Immature natural killer cell (primary cell): Measurements from ENCODE around the gene ERGIC2. TPM values are rescaled to one million over a fixed set of nuclear protein-coding genes. Genes with fewer than 3 reads are reported as not detected.
"Not testable (repeated sequence)": the region's sequence is repeated elsewhere in the genome, so short reads cannot be mapped to it uniquely, and the experiment has no call there.

Experiments
- DNase-seq, 3 donors: peaks; one replicate each; pipeline ENCODE4 v3.0.0; 2022; ENCODE audit warnings: mixed read lengths in 1 of 3
- H3K27ac Mint-ChIP-seq, 6 donors: one replicate each; pipeline ENCODE4 v1.8.0; 2020; ENCODE audit warnings: mixed read lengths in 6 of 6, mild to moderate bottlenecking in 5 of 6, inconsistent platforms in 4 of 6, moderate library complexity in 3 of 6
- H3K27me3 Mint-ChIP-seq, 3 donors: one replicate each; pipeline ENCODE4 v1.8.0; 2020 to 2021; ENCODE audit warnings: low read depth in 3 of 3, mild to moderate bottlenecking in 3 of 3, mixed read lengths in 3 of 3, moderate library complexity in 3 of 3, inconsistent platforms in 1 of 3
- H3K36me3 Mint-ChIP-seq, 3 donors: one replicate each; pipeline ENCODE4 v1.8.0; 2020; ENCODE audit warnings: mixed read lengths in 3 of 3, inconsistent platforms in 2 of 3, mild to moderate bottlenecking in 2 of 3
- H3K4me1 Mint-ChIP-seq, 2 donors: one replicate each; pipeline ENCODE4 v1.8.0; 2020; ENCODE audit warnings: inconsistent platforms in 2 of 2, mild to moderate bottlenecking in 2 of 2, mixed read lengths in 2 of 2, moderate library complexity in 1 of 2
- H3K4me3 Mint-ChIP-seq, 5 donors: one replicate each; pipeline ENCODE4 v1.8.0; 2020; ENCODE audit warnings: mild to moderate bottlenecking in 5 of 5, mixed read lengths in 5 of 5, inconsistent platforms in 3 of 5, moderate library complexity in 3 of 5
- H3K9me3 Mint-ChIP-seq, 6 donors: one replicate each; pipeline ENCODE4 v1.8.0; 2020; ENCODE audit warnings: mild to moderate bottlenecking in 6 of 6, mixed read lengths in 6 of 6, inconsistent platforms in 4 of 6, moderate library complexity in 3 of 6
- polyA plus RNA-seq, 3 donors: library from polyadenylated mRNA; unstranded; fragments of 300-500 nt; fragmentation: Illumina TruSeq; gene quantifications; one replicate each; pipeline ENCODE4 v1.2.3, GENCODE V29; 2021

Gene ERGIC2
- polyA plus RNA-seq, 3 donors from 2014 or later = 37.5 to 71.3 (median 40.2) TPM

DNA sequence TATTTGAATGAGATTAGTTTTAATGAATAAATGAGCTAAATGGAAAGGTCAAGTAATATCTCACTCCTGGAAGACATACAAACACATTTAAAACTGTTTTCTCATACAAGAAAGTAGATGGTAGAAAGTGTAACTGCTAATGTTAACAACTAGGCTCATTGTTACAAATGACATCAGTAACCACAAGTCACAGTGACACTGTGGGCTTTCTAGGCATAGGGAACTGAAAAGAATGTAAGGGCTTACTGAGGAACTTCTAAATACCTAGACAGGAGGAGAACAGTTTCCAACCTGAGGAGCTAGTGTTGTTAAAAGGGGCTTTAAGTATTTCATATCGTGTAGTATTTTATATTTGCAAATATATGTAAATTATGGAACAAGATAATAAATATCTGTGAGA is 17.5 kb upstream of the ERGIC2 start:
- H3K27ac Mint-ChIP-seq = no peak overlapping the region
- DNase-seq = no peak
- H3K4me1 Mint-ChIP-seq = peaks cover 0 to 1% of the 10 kb centered on the region in 2 donors
- no peaks in the 10 kb centered on the region for H3K36me3 Mint-ChIP-seq
- H3K9me3 Mint-ChIP-seq = no peaks in the 10 kb centered on the region
- H3K27me3 Mint-ChIP-seq = peaks cover 5 to 10% (median 6%) of the 10 kb centered on the region in 3 donors
- no peak overlapping the region for H3K4me3 Mint-ChIP-seq

DNA sequence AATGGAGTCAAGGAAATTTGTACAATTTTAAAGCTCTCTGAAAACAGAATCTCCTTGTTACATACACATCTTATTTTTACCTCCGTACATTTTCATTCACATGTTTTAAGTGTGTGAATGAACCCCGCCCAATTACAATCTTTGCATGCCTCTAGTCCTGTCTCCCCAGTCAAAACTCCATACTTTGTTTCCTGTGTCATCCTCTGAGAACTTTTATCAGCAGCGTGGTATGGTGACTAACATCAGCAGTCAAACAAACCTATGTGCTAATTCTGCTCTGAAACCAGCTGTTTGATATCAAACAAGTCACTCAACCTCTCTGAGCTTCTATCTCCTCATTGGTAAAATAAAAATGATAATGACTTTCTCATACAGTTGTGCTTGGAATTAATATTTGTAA is 15.8 kb upstream of the ERGIC2 start:
- Mint-ChIP-seq H3K9me3 (no peaks in the 10 kb centered on the region), H3K36me3 (no peaks in the 10 kb centered on the region), H3K4me3 (no peak overlapping the region), H3K27me3 (peaks cover 3 to 8% (median 5%) of the 10 kb centered on the region in 3 donors), H3K27ac (no peak overlapping the region), H3K4me1 (peaks cover 0 to under 1% of the 10 kb centered on the region in 2 donors)
- DNase-seq = no peak

DNA sequence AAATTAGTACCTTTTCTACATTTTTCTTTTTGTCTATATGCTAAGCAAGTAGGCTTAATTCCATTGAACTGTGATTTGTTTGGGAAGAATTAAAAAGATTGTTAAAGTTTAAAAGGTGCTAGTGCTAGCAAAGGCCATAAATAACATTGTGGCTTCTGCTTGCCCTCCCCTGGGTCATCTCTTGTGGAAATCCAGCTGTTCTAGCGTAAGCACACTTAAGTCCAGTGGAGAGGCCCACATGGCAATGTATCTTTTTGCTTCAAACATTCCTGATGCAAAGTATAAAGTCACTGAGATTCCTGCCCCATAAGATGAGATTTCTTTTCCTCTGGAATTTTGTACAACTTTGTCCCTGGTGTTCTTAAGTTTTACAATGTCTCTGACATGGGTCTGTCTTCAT is 14.4 kb upstream of the ERGIC2 start:
- no peaks in the 10 kb centered on the region for H3K36me3 Mint-ChIP-seq
- no peaks in the 10 kb centered on the region for H3K4me1 Mint-ChIP-seq
- H3K27ac Mint-ChIP-seq = no peak overlapping the region
- no peaks in the 10 kb centered on the region for H3K9me3 Mint-ChIP-seq
- no peak overlapping the region for H3K4me3 Mint-ChIP-seq
- peaks cover 0 to 8% (median 3%) of the 10 kb centered on the region in 3 donors for H3K27me3 Mint-ChIP-seq
- DNase-seq = no peak

DNA sequence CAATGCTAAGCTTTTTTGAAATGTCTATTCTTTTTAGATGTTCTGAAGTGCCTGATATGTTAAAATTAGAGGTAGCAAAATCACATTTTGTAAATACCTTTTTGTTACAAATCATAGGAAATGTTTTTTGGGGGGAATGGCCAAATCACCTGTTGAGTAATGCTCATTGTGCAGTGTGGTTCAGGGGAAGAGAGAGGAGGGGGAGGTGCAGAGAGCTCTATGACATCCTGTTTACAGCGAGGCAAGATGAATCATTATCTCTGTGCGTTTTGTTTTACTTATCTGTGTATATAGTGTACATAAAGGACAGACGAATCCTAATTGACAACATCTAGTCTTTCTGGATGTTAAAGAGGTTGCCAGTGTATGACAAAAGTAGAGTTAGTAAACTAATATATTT is 9.4 kb upstream of the ERGIC2 start:
- DNase-seq = peak in 1 of 3 donors; percentile 2
- H3K27me3 Mint-ChIP-seq, H3K4me1 Mint-ChIP-seq, H3K9me3 Mint-ChIP-seq, H3K36me3 Mint-ChIP-seq: not testable (repeated sequence)
- peak overlapping the region in 3 of 5 donors; percentile 49 to 63 (median 51) for H3K4me3 Mint-ChIP-seq
- H3K27ac Mint-ChIP-seq = peak overlapping the region in 4 of 6 donors; percentile 47 to 71 (median 66)

- H3K9me3 Mint-ChIP-seq = no peaks in the 10 kb centered on the region
- H3K27ac Mint-ChIP-seq = peak overlapping the region in 2 of 6 donors; percentile 62 to 70
- peaks cover 0 to 2% (median 2%) of the 10 kb centered on the region in 3 donors for H3K27me3 Mint-ChIP-seq
- no peaks in the 10 kb centered on the region for H3K4me1 Mint-ChIP-seq
- DNase-seq = peak in 1 of 3 donors; percentile 12
- no peaks in the 10 kb centered on the region for H3K36me3 Mint-ChIP-seq
- peak overlapping the region in 2 of 5 donors; percentile 49 to 63 for H3K4me3 Mint-ChIP-seq
These were observed 8.4 kb upstream of the ERGIC2 start for GRCh38 chr12:29389295-29389919.

DNA sequence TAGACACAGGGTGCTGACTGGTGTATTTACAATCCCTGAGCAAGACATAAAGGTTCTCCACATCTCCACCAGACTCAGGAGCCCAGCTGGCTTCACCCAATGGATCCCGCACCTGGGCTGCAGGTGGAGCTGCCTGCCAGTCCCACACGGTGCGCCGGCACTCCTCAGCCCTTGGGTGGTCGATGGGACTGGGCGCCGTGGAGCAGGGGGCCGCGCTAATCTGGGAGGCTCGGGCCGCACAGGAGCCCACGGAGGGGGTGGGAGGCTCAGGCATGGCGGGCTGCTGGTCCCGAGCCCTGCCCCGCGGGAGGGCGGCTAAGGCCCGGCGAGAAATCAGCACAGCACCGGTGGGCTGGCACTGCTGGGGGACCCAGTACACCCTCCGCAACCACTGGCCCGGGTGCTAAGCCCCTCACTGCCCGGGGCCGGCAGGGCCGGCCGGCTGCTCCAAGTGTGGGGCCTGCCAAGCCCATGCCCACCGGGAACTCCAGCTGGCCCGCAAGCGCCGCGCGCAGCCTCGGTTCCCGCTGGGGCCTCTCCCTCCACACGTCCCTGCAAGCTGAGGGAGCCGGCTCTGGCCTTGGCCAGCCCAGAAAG is 5.2 kb upstream of the ERGIC2 start:
- H3K27me3 Mint-ChIP-seq, H3K36me3 Mint-ChIP-seq, H3K27ac Mint-ChIP-seq, H3K9me3 Mint-ChIP-seq, DNase-seq, H3K4me3 Mint-ChIP-seq: not testable (repeated sequence)
- peaks cover 8 to 15% of the 10 kb centered on the region in 2 donors for H3K4me1 Mint-ChIP-seq

DNA sequence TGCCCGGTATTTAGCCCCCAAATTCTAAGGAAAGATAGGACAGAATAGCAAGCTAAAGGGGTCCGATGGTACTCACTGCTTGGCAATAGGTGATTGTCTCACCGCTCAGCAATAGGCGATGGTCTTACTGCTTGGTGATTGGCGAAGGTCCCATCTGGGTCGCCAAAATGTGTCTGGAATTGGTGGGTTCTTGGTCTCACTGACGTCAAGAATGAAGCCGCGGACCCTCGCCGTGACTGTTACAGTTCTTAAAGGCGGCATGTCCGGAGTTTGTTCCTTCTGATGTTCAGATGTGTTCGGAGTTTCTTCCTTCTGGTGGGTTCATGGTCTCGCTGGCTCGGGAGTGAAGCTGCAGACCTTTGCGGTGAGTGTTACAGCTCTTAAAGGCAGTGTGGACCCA is 4.2 kb upstream of the ERGIC2 start:
- H3K36me3 Mint-ChIP-seq, H3K4me3 Mint-ChIP-seq: not testable (repeated sequence)
- peaks cover 14 to 24% of the 10 kb centered on the region in 2 donors for H3K4me1 Mint-ChIP-seq

DNA sequence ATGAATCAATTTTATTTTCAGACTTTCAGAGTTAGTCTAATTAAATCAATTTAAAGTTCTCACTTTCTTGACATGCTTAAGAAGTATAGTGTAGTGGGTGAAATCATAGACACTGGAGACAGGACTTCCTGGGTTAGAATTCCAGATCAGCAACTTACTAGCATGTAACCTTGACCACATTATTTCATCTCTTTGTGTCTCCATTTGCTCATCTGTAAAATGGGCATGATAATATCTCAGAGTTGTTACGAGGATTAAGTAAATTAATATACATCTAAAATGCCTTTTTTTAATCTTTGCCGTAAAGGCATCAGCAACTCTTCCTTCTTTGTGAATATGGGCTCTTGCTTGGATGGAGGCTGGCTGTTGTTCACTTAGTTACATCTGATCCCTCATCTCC is 1.3 kb upstream of the ERGIC2 start:
- Mint-ChIP-seq H3K9me3 (no peaks in the 10 kb centered on the region), H3K27me3 (peaks cover 2 to 8% (median 6%) of the 10 kb centered on the region in 3 donors), H3K4me3 (peak overlapping the region; percentile 8 to 99 (median 95)), H3K27ac (peak overlapping the region in 1 of 6 donors; percentile 39), H3K36me3 (no peaks in the 10 kb centered on the region), H3K4me1 (peaks cover 29 to 53% of the 10 kb centered on the region in 2 donors)
- DNase-seq = no peak

More for the DNA sequence above, 4.2 kb upstream of the ERGIC2 start:
- not testable (repeated sequence) for H3K27ac Mint-ChIP-seq, H3K27me3 Mint-ChIP-seq, DNase-seq, H3K9me3 Mint-ChIP-seq

GRCh38 chr12:29376118-29376517 is 4.9 kb downstream of the ERGIC2 start:
- H3K36me3 Mint-ChIP-seq = no peaks in the 10 kb centered on the region
- H3K4me1 Mint-ChIP-seq = peaks cover 27 to 60% of the 10 kb centered on the region in 2 donors
- no peak for DNase-seq
- peaks cover 0 to 3% (median 3%) of the 10 kb centered on the region in 3 donors for H3K27me3 Mint-ChIP-seq
- H3K4me3 Mint-ChIP-seq = no peak overlapping the region
- H3K27ac Mint-ChIP-seq = no peak overlapping the region
- no peaks in the 10 kb centered on the region for H3K9me3 Mint-ChIP-seq

- H3K4me3 Mint-ChIP-seq = no peak overlapping the region
- no peak overlapping the region for H3K27ac Mint-ChIP-seq
- H3K4me1 Mint-ChIP-seq = peaks cover 19 to 49% of the 10 kb centered on the region in 2 donors
These were observed 6.1 kb downstream of the ERGIC2 start for GRCh38 chr12:29374913-29375312.

GRCh38 chr12:29374012-29374411 is 7.0 kb downstream of the ERGIC2 start:
- DNase-seq = no peak
- Mint-ChIP-seq H3K27ac (no peak overlapping the region), H3K4me1 (peaks cover 10 to 40% of the 10 kb centered on the region in 2 donors), H3K9me3 (no peaks in the 10 kb centered on the region), H3K27me3 (no peaks in the 10 kb centered on the region), H3K4me3 (no peak overlapping the region), H3K36me3 (peaks cover 0 to 3% (median 0%) of the 10 kb centered on the region in 3 donors)

More at GRCh38 chr12:29374913-29375312, 6.1 kb downstream of the ERGIC2 start:
- no peaks in the 10 kb centered on the region for H3K9me3 Mint-ChIP-seq
- H3K27me3 Mint-ChIP-seq = no peaks in the 10 kb centered on the region
- DNase-seq = no peak
- peaks cover 0 to 3% (median 0%) of the 10 kb centered on the region in 3 donors for H3K36me3 Mint-ChIP-seq

DNA sequence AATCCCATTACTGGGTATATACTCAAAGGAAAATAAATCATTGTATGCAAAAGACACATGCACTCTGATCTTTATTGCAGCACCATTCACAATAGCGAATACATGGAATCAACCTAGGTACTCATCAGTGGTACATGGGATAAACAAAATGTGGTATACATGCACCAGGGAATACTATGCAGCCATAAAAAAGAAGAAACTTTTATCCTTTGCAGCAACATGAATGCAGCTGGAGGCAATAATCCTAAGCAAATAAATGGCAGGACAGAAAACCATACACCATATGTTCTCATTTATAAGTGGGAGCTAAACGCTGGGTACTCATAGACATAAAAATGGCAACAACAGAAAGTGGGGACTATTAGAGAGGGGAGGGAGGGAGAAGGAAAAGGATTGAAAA is 15.9 kb downstream of the ERGIC2 start:
- Mint-ChIP-seq H3K27me3 (no peaks in the 10 kb centered on the region), H3K9me3 (no peaks in the 10 kb centered on the region), H3K36me3 (peaks cover 20 to 33% (median 20%) of the 10 kb centered on the region in 3 donors), H3K4me3 (no peak overlapping the region), H3K27ac (peak overlapping the region in 1 of 6 donors; percentile 41), H3K4me1 (no peaks in the 10 kb centered on the region)
- DNase-seq = no peak

- H3K4me3 Mint-ChIP-seq = no peak overlapping the region
- no peak overlapping the region for H3K27ac Mint-ChIP-seq
- H3K4me1 Mint-ChIP-seq = no peaks in the 10 kb centered on the region
- no peak for DNase-seq
- H3K27me3 Mint-ChIP-seq = no peaks in the 10 kb centered on the region
- H3K36me3 Mint-ChIP-seq = peaks cover 13 to 35% (median 13%) of the 10 kb centered on the region in 3 donors
- no peaks in the 10 kb centered on the region for H3K9me3 Mint-ChIP-seq
These were observed 26.0 kb downstream of the ERGIC2 start for GRCh38 chr12:29354954-29355353.

DNA sequence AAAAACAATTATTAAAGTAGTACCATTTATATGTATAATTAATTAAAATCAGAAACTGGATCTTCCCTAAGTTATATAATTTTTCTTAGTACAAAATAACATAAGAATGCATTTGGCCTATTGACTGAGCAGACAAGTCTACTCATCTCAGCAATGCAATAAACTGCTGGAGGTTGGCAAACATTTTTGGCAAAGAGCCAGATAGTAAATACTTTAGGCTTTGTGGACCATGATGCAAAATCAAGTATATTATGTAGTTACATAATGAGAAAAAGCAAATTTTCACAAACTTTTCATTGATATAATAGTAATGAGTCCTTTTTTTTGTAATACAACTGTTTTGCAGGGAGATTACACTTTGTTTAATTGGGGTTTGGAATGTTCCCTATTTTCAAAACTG is 30.9 kb downstream of the ERGIC2 start:
- no peak overlapping the region for H3K27ac Mint-ChIP-seq
- peaks cover 9 to 32% (median 15%) of the 10 kb centered on the region in 3 donors for H3K36me3 Mint-ChIP-seq

More for the DNA sequence above, 30.9 kb downstream of the ERGIC2 start:
- H3K9me3 Mint-ChIP-seq = no peaks in the 10 kb centered on the region
- no peaks in the 10 kb centered on the region for H3K27me3 Mint-ChIP-seq
- H3K4me1 Mint-ChIP-seq = no peaks in the 10 kb centered on the region
- no peak overlapping the region for H3K4me3 Mint-ChIP-seq
- DNase-seq = no peak
